WI38 (cell line): Measurements from ENCODE around the gene ZNF821.
"Not testable (repeated sequence)": the region's sequence is repeated elsewhere in the genome, so short reads cannot be mapped to it uniquely, and the experiment has no call there.

Experiments used
- H3K4me3 ChIP-seq: 2 replicates; pipeline ENCODE4 v1.5.1; 2011; ENCODE audit warnings: low read depth, mild to moderate bottlenecking, control low read depth, low read length
- TF ChIP-seq, protein P1 (sequence below): IDR thresholded peaks from 2 replicates; pipeline ENCODE4 v1.5.1; 2012; ENCODE audit warnings: low read depth, mild to moderate bottlenecking, control low read depth, low read length

ZNF821 gene

DNA sequence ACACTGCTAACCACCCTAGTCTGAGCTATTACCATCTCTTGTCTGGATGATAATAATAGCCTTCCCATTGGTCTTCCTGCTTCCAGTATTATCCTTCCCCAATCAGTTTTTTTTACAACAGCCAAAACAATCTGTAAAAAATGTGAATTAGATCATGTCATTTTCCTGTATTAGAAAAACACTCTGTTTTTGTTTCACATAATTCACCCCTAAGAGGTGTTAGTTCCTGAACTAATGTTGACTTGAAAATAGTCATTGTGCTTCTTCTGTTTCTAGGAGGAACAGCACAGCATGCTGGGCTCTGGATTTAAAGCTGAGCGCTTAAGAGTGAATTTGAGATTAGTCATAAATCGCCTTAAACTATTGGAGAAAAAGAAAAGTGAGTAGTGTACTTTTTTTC is 31.4 kb upstream of the ZNF821 start:
- H3K4me3 ChIP-seq = no peak overlapping the region
- TF ChIP-seq, protein P1, sequence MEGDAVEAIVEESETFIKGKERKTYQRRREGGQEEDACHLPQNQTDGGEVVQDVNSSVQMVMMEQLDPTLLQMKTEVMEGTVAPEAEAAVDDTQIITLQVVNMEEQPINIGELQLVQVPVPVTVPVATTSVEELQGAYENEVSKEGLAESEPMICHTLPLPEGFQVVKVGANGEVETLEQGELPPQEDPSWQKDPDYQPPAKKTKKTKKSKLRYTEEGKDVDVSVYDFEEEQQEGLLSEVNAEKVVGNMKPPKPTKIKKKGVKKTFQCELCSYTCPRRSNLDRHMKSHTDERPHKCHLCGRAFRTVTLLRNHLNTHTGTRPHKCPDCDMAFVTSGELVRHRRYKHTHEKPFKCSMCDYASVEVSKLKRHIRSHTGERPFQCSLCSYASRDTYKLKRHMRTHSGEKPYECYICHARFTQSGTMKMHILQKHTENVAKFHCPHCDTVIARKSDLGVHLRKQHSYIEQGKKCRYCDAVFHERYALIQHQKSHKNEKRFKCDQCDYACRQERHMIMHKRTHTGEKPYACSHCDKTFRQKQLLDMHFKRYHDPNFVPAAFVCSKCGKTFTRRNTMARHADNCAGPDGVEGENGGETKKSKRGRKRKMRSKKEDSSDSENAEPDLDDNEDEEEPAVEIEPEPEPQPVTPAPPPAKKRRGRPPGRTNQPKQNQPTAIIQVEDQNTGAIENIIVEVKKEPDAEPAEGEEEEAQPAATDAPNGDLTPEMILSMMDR = no peak

DNA sequence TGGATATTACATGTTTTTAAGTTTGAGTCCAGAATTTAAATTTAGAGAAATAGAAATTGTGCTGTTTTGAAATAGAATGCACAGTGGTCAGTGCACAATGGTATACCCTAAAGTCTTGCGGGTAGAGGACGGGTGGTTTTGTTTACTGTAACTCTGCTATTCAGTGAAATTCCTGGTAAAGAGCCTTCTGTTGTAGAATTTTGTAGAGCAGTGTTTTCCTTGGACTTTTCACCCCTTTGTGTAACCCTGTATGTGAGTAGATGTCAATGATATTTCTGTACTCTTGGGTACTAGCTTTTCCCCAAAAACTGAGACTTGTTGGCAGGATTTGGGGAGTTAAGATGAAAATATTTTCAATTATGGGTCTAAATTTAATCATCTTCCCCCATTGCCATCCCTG is 30.8 kb upstream of the ZNF821 start:
- H3K4me3 ChIP-seq = no peak overlapping the region
- TF ChIP-seq, protein P1 = no peak

DNA sequence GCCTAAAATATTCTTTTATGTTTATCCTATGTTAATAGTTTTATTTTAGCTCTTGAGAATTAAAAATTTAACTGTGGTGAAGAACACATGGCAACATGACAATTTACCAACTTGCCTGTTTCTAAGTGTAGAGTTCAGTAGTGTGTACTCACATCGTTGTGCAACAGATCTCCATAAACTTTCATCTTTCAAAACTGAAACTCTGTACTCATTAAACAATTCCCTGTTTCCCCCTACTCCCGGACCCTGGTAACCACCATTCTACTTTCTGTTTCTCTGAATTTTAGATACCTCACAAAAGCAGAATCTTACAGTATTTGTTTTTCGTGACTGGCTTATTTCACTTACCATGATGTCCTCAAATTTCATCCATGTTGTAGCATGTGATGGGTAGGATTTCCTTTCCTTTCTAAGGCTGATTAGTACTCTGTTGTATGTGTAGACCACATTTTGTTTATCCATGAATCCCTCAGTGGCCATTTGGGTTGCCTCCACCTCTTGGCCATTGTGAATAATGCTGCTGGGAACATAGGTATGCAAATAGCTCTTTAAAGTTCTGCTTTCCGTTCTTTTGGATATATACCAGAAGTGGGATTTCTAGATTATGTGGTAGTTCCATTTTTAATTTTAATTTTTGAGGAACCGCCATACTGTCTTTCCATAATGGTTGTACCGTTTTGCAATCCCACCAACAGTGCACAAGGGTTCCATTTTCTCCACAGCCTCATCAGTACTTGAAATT is 28.7 kb upstream of the ZNF821 start:
- H3K4me3 ChIP-seq = no peak overlapping the region
- TF ChIP-seq, protein P1 = no peak

DNA sequence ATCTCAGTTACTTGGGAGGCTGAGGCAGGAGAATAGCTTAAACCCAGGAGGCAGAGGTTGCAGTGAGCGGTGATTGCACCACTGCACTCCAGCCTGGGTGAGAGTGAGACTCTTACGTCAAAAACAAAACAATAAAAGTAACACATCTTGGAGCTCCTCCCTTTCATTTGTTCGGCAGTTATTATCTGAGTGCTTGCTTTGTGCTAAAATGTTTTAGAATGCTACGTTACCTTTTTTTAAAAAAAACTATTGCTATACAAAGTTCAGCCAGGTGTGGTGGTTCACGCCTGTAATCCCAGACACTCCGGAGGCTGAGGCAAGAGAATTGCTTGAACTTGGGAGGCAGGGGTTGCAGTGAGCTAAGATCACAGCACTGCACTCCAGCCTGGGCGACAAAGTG is 27.1 kb upstream of the ZNF821 start:
- TF ChIP-seq, protein P1 = no peak
- H3K4me3 ChIP-seq = no peak overlapping the region

DNA sequence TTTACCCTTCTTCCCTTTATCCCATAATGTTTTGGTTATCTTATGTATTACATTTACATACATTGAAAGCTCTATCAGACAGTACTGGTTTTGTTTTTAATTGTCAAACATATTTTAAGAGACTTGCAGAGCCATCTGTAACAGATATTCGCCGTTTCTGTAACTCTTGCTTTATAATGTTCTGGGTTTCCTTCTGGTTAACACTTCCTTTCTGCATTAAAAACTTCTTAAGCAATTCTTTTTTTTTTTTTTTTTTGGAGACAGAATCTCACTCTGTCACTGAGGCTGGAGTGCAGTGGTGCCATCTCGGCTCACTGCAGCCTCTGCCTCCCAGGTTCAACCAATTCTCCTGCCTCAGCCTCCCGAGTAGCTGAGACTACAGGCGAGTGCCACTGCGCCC is 21.8 kb upstream of the ZNF821 start:
- H3K4me3 ChIP-seq = not testable (repeated sequence)

DNA sequence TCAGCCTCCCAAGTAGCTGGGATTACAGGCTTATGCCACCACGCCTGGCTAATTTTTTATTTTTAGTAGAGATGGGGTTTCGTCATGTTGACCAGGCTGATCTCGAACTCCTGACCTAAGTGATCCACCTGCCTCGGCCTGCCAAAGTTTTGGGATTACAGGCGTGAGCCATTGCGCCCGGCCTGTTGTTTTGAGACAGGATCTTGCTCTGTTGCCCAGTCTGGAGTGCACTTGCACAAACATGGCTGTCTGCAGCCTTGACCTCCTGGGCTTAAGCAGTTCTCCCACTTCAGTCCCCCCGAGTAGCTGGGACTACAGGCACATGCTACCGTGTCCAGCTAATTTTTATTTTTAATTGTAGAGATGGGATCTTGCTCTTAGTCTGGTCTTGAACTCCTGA is 20.3 kb upstream of the ZNF821 start:
- TF ChIP-seq, protein P1 = no peak
- no peak overlapping the region for H3K4me3 ChIP-seq

DNA sequence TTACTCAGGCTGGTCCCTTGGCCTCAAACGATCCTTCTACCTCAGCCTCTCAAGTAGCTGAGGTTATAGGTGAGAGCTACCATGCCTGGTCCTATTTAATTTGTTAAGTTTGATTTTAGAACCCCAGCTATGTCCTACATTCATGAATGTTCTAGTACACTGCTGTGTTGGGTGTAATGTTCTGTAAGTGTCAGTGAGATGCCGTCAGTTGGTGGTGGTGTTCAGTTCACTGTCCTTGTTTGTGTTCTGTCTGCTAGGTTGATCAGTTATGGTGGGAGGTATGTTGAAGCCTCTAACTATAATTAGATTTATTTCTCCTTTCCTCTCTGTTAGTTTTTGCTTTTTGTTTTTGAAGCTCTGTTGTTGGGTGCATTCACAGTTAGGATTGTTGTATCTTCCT is 19.6 kb upstream of the ZNF821 start:
- TF ChIP-seq, protein P1 = no peak
- H3K4me3 ChIP-seq = no peak overlapping the region
